OCI-LY7 (cell line): ENCODE results near the gene RYK. TPM values are rescaled to one million over a fixed set of nuclear protein-coding genes. Genes with fewer than 3 reads are reported as not detected.

ENCODE experiments used
- BruUV-seq: library from RNA; stranded (reverse); fragments of 400-500 nt; replicated peaks from 2 replicates; lab custom pipeline; 2021; lab: Mats Ljungman, UMichigan
- CTCF ChIA-PET: fragments of 300-600 bp; sonication (Branson Sonifier 250); formaldehyde crosslinking; loops from one replicate; lab custom pipeline; 2022; ENCODE audit warnings: antibody characterized with exemption; ENCODE audit not compliant: unreplicated experiment; lab: Charles Lee
- POLR2A ChIA-PET: fragments of 300-600 bp; sonication (Branson Sonifier 250); formaldehyde crosslinking; loops from one replicate; lab custom pipeline; 2022; ENCODE audit warnings: antibody characterized with exemption; lab: Charles Lee
- DNase-seq: peaks from one replicate; pipeline ENCODE4 v3.0.0-alpha.2; 2015; ENCODE audit warnings: low spot score
- H2AFZ ChIP-seq: fragments of 200-600 bp; sonication (generic), shearing (Covaris generic); 2 replicates; pipeline ENCODE4 v1.6.1; 2014; ENCODE audit warnings: mild to moderate bottlenecking, antibody characterized with exemption, low read length, moderate library complexity
- H3K27ac ChIP-seq: fragments of 200-600 bp; sonication (generic); 2 replicates; pipeline ENCODE4 v1.5.1; 2014; ENCODE audit warnings: mixed run types, low read depth, mild to moderate bottlenecking, moderate library complexity, low read length, inconsistent platforms; ENCODE audit not compliant: poor library complexity, severe bottlenecking
- H3K36me3 ChIP-seq: fragments of 200-600 bp; sonication (generic); 2 replicates; pipeline ENCODE4 v1.6.1; 2014; ENCODE audit warnings: mild to moderate bottlenecking, antibody characterized with exemption, low read length, moderate library complexity, mixed read lengths; ENCODE audit not compliant: insufficient read depth
- H3K4me1 ChIP-seq: fragments of 200-600 bp; sonication (generic); 2 replicates; pipeline ENCODE4 v1.5.1; 2014; ENCODE audit warnings: mild to moderate bottlenecking, low read length; ENCODE audit not compliant: insufficient read depth, poor library complexity, severe bottlenecking
- H3K4me2 ChIP-seq: fragments of 200-600 bp; sonication (generic); 2 replicates; pipeline ENCODE4 v1.6.1; 2014; ENCODE audit warnings: mild to moderate bottlenecking, low read length
- H3K4me3 ChIP-seq: fragments of 200-600 bp; sonication (generic); 2 replicates; pipeline ENCODE4 v1.5.1; 2014; ENCODE audit warnings: mild to moderate bottlenecking, low read depth, low read length; ENCODE audit not compliant: poor library complexity, severe bottlenecking
- H3K79me2 ChIP-seq: fragments of 200-600 bp; sonication (generic); 2 replicates; pipeline ENCODE4 v1.6.1; 2016; ENCODE audit warnings: low read depth, mild to moderate bottlenecking, low read length, moderate library complexity, mixed read lengths; ENCODE audit not compliant: insufficient read depth
- H3K9me2 ChIP-seq: fragments of 200-600 bp; sonication (generic); 2 replicates; pipeline ENCODE4 v1.6.1; 2016; ENCODE audit warnings: mild to moderate bottlenecking, low read length, mixed read lengths; ENCODE audit not compliant: insufficient read depth
- H3K9me3 ChIP-seq: fragments of 200-600 bp; sonication (generic); 2 replicates; pipeline ENCODE4 v1.6.1; 2014; ENCODE audit warnings: mild to moderate bottlenecking, mixed run types, low read length, mixed read lengths
- H4K20me1 ChIP-seq: fragments of 200-600 bp; sonication (generic); 2 replicates; pipeline ENCODE4 v1.6.1; 2014; ENCODE audit warnings: mild to moderate bottlenecking, antibody characterized with exemption, low read length, moderate library complexity, mixed read lengths; ENCODE audit not compliant: insufficient read depth
- EZH2phosphoT487 ChIP-seq: fragments of 200-600 bp; sonication (generic); IDR thresholded peaks from 2 replicates; pipeline ENCODE4 v1.6.1; 2018; ENCODE audit warnings: low read depth, borderline replicate concordance, mild to moderate bottlenecking, mixed run types, antibody characterized with exemption, low read length, moderate library complexity, mixed read lengths
- intact Hi-C: fragments of 100-400 bp; cut with micrococcal nuclease; formaldehyde crosslinking; loops from one replicate; pipeline ENCODE4 v1.10.0; 2022; ENCODE audit not compliant: unreplicated experiment
- total RNA-seq, 2 experiments: library from RNA; depleted of rRNA in 1 of 2; stranded (reverse); fragments of >200 nt in 1 of 2; shearing (Covaris generic) in 1 of 2; gene quantifications; 2 replicates each; pipeline ENCODE4 v1.2.3, GENCODE V29; 2014 to 2022
- TF ChIP-seq, protein P1 (sequence below): fragments of 200-600 bp; sonication (generic); conservative IDR thresholded peaks from 2 replicates; pipeline ENCODE4 v1.5.1; 2014; ENCODE audit warnings: mild to moderate bottlenecking, antibody characterized with exemption, low read length, moderate library complexity, mixed read lengths

RYK gene
- total RNA-seq, 2 experiments from 2014 or later = 24.8 to 25.5 TPM

DNA sequence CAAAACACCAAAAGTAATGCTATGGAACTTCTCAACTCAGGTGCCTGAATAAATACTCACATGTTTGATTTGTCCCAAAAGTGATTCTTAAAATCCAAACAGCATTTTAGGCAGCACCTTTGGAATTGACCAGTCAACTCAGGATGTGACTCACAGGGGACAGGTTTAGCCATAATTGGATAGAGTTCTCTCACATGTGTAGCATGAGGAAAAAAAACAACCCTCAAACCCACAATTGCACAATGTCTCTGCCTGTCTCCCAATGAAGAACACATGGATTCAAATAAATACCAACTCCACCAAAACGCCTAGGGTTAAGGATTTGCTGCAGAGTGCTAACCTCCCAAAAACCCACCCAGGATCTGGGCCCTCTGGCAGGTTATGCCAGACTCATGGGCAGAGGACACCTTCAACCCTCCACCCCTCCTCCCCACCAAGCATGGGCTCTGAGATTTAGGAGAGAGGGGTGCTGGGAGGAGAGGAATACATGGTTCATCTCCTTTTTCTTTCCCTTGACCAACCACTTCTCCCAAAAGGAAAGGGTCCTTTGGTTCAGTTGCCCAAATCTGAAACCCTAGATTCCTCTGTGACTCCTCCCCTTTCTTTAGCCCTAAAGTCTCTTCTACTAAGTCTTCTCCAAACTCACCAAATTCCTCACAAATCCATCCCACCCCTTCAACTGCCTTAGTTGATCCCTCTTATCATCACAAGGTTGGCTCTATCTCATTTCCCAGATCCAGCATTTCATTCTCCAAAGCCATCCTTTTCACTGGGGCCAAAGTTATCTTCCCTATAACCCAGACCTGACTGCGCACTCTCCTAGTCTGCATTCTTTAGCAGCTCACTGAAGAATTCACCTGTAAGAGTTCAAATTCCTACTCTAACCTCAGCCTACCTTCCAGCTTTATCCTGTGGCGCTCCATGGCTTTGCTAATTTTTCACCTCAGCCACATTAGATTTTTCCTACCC, 7.7 kb downstream of the RYK start:
- no peak overlapping the region for H3K27ac ChIP-seq
- POLR2A ChIA-PET = no interaction called here
- H3K4me1 ChIP-seq = peaks cover 5% of the 10 kb centered on the region
- no peak overlapping the region for H3K4me3 ChIP-seq
- 0 out of 2 replicates have a peak, but pooled peaks cover 7% of the 10 kb centered on the region for H3K9me3 ChIP-seq
- no peak overlapping the region for H2AFZ ChIP-seq
- intact Hi-C loops = no loop called here
- H3K4me2 ChIP-seq = no peak overlapping the region
- peaks cover 8% of the 10 kb centered on the region; the same call in 1 of the 2 replicates for H3K79me2 ChIP-seq
- peaks cover 5% of the 10 kb centered on the region; the same call in 1 of the 2 replicates for H4K20me1 ChIP-seq
- H3K36me3 ChIP-seq = no peaks in the 10 kb centered on the region; the same call in 1 of the 2 replicates
- BruUV-seq = no TSS peak
- no peak for DNase-seq
- TF ChIP-seq, protein P1, sequence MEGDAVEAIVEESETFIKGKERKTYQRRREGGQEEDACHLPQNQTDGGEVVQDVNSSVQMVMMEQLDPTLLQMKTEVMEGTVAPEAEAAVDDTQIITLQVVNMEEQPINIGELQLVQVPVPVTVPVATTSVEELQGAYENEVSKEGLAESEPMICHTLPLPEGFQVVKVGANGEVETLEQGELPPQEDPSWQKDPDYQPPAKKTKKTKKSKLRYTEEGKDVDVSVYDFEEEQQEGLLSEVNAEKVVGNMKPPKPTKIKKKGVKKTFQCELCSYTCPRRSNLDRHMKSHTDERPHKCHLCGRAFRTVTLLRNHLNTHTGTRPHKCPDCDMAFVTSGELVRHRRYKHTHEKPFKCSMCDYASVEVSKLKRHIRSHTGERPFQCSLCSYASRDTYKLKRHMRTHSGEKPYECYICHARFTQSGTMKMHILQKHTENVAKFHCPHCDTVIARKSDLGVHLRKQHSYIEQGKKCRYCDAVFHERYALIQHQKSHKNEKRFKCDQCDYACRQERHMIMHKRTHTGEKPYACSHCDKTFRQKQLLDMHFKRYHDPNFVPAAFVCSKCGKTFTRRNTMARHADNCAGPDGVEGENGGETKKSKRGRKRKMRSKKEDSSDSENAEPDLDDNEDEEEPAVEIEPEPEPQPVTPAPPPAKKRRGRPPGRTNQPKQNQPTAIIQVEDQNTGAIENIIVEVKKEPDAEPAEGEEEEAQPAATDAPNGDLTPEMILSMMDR = no peak
- no peak for TF ChIP-seq EZH2phosphoT487
- H3K9me2 ChIP-seq = no peaks in the 10 kb centered on the region
- CTCF ChIA-PET = no interaction called here

DNA sequence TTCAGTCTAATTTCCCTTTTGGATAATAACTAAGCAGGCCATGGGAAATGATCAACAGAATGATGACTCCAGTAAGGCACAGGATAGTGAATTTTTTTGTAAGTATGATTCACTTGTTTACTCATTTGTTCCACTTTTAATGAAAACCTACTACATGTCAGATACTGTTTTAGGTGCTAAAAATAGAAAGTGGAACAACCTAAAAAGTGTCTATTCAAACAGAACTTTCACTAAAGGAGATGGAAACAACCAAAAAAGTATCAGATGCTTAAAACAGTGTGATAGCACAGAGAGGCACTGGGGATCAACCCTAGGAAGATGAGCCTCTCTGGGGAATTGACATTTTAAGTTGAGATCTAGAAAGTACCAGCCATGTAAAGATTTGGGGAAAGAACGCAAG, 11.1 kb downstream of the RYK start:
- no peak overlapping the region for H3K4me3 ChIP-seq
- CTCF ChIA-PET = no interaction called here
- TF ChIP-seq, protein P1 = no peak
- no peak for TF ChIP-seq EZH2phosphoT487
- H3K4me1 ChIP-seq = peaks cover 5% of the 10 kb centered on the region
- H3K79me2 ChIP-seq = peaks cover 13% of the 10 kb centered on the region; the same call in 1 of the 2 replicates
- H3K36me3 ChIP-seq = no peaks in the 10 kb centered on the region
- intact Hi-C loops = no loop called here
- H3K4me2 ChIP-seq = no peak overlapping the region
- no peak overlapping the region for H3K27ac ChIP-seq
- no TSS peak for BruUV-seq
- no peaks in the 10 kb centered on the region for H3K9me3 ChIP-seq
- H3K9me2 ChIP-seq = no peaks in the 10 kb centered on the region
- POLR2A ChIA-PET = interaction anchor here (0.8 kb wide), 1 partner anchor 10 kb away, joined by 3 read pairs; no protein-coding TSS in a partner anchor
- peaks cover 22% of the 10 kb centered on the region for H4K20me1 ChIP-seq
- no peak overlapping the region for H2AFZ ChIP-seq
- no peak for DNase-seq
